ENCODE measurements around the gene PDE6H.

- TF ChIP-seq CTCF (IDR thresholded peaks at IDR 0.05) (no peak), ZFX (IDR thresholded peaks at IDR 0.05; ENCODE audit: borderline replicate concordance) (no peak)
Measured at GRCh38 chr12:14937689-14938088, 35.2 kb upstream of the PDE6H start.

Data from 22Rv1 (cell line).